Keratinocyte (primary cell): ENCODE measurements around the gene CCDC92. TPM values are rescaled to one million over a fixed set of nuclear protein-coding genes. Genes with fewer than 3 reads are reported as not detected.

Source experiments
- DNase-seq: peaks from one replicate; pipeline ENCODE4 v3.0.0-alpha.2; 2011; ENCODE audit warnings: low read depth, missing footprints, low spot score
- FAIRE-seq: peaks from 2 replicates; lab custom pipeline; 2011; peaks lifted over from hg19 to GRCh38; lab: Jason Lieb, UNC
- H2AFZ ChIP-seq: 2 replicates; pipeline ENCODE4 v1.6.0; 2012; ENCODE audit warnings: low read length, control low read depth, inconsistent platforms; ENCODE audit not compliant: control insufficient read depth
- H3K27ac ChIP-seq: 2 replicates; pipeline ENCODE4 v1.5.1; 2011; ENCODE audit warnings: low read length; ENCODE audit not compliant: control insufficient read depth, insufficient read depth
- H3K27me3 ChIP-seq: 3 replicates; pipeline ENCODE4 v1.6.0; 2011; ENCODE audit warnings: low read length; ENCODE audit not compliant: control insufficient read depth, insufficient read depth; ENCODE audit errors: extremely low read depth
- H3K36me3 ChIP-seq, 2 experiments: 2 replicates in 1 of 2; 3 replicates in 1 of 2; pipeline ENCODE4 v1.5.1; 2011; ENCODE audit warnings: low read length in 2 of 2, mild to moderate bottlenecking in 1 of 2; ENCODE audit not compliant: control insufficient read depth in 2 of 2, insufficient read depth in 2 of 2; ENCODE audit errors: extremely low read depth in 1 of 2
- H3K4me1 ChIP-seq: 3 replicates; pipeline ENCODE4 v1.5.1; 2011; ENCODE audit warnings: low read length; ENCODE audit not compliant: control insufficient read depth, insufficient read depth; ENCODE audit errors: extremely low read depth
- H3K4me2 ChIP-seq: 3 replicates; pipeline ENCODE4 v1.6.0; 2011; ENCODE audit warnings: low read depth, low read length; ENCODE audit not compliant: control insufficient read depth, insufficient read depth; ENCODE audit errors: extremely low read depth
- H3K4me3 ChIP-seq, 3 experiments: fragments of 200-600 bp in 1 of 3; sonication (generic) in 1 of 3; 2 replicates in 2 of 3; 3 replicates in 1 of 3; pipeline ENCODE4 v1.5.1; 2011 to 2016; ENCODE audit warnings: low read length in 3 of 3, mild to moderate bottlenecking in 3 of 3, control low read depth in 2 of 3, inconsistent platforms in 1 of 3, low read depth in 1 of 3, mixed read lengths in 1 of 3, mixed run types in 1 of 3, moderate library complexity in 1 of 3; ENCODE audit not compliant: control insufficient read depth in 2 of 3, insufficient read depth in 2 of 3; ENCODE audit errors: extremely low read depth in 1 of 3
- H3K79me2 ChIP-seq: 2 replicates; pipeline ENCODE4 v1.6.0; 2012; ENCODE audit warnings: low read length; ENCODE audit not compliant: control insufficient read depth, insufficient read depth
- H3K9ac ChIP-seq: 3 replicates; pipeline ENCODE4 v1.6.0; 2011; ENCODE audit warnings: low read length; ENCODE audit not compliant: control insufficient read depth, insufficient read depth; ENCODE audit errors: extremely low read depth
- H3K9me1 ChIP-seq: 3 replicates; pipeline ENCODE4 v1.6.0; 2011; ENCODE audit warnings: low read length; ENCODE audit not compliant: control insufficient read depth, insufficient read depth; ENCODE audit errors: extremely low read depth
- H3K9me3 ChIP-seq: 2 replicates; pipeline ENCODE4 v1.5.1; 2012; ENCODE audit warnings: low read depth, low read length; ENCODE audit not compliant: control insufficient read depth
- H4K20me1 ChIP-seq: 3 replicates; pipeline ENCODE4 v1.6.0; 2011; ENCODE audit warnings: low read length; ENCODE audit not compliant: control insufficient read depth, insufficient read depth; ENCODE audit errors: extremely low read depth
- EZH2 ChIP-seq: IDR thresholded peaks from one replicate; pipeline ENCODE4 v1.6.1; 2012; ENCODE audit warnings: inconsistent platforms, mild to moderate bottlenecking, low read length, moderate library complexity
- dilution Hi-C: fragments of 300-500 bp; cut with MboI; formaldehyde crosslinking; loops from one replicate; pipeline ENCODE4 v1.7.0; 2020; ENCODE audit warnings: low sequenced_read_pairs; ENCODE audit not compliant: extremely low pct_ligation_motif_present
- polyA plus RNA-seq, 5 experiments: library from polyadenylated mRNA; depleted of rRNA in 3 of 5; stranded (reverse) in 3 of 5; stranded (forward) in 1 of 5; unstranded in 1 of 5; fragments of >200 nt; gene quantifications; 1 replicate in 1 of 5; 2 replicates in 3 of 5; 3 replicates in 1 of 5; pipeline versions ENCODE4 v1.2.1 to v1.2.3, GENCODE V29; 2011 to 2012; ENCODE audit warnings: missing spikeins in 2 of 5, low read depth in 1 of 5, low replicate concordance in 1 of 5
- TF ChIP-seq, protein P1 (sequence below), 3 experiments: IDR thresholded peaks in 1 of 3; conservative IDR thresholded peaks in 1 of 3; optimal IDR thresholded peaks in 1 of 3; 2 replicates in 2 of 3; 3 replicates in 1 of 3; pipeline versions ENCODE3 to v1.5.1; 2011; ENCODE audit warnings: low read length in 3 of 3, mild to moderate bottlenecking in 3 of 3, moderate library complexity in 2 of 3, control low read depth in 1 of 3, inconsistent platforms in 1 of 3; ENCODE audit not compliant: insufficient read depth in 2 of 3; ENCODE audit errors: extremely low read depth in 1 of 3

Gene CCDC92
- polyA plus RNA-seq, 1 donor (not counting 4 experiments of a cell fraction or from before 2014, with no cell fraction given) = 8.3 TPM

DNA sequence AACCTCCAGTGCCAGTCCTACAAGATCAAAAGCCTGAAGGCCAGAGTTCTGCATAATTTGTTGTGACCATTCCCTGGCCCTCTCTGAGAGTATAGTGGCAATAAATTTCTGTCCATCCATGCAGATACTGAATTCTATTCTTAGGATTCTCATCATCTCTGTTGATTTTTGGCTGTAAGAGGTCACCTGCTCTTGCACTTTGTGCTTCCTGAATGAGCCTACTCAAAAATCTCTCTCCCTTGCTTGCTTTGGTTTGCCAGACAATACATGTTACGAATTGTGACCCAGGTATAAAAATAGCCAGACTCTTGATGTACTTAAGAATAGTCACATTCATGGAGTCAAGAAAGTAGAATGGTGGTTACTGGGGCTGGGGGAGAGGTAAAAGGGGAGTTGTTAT lies 17.1 kb upstream of the CCDC92 start:
- DNase-seq (no peak), FAIRE-seq (no peak)
- Histone ChIP-seq H3K27ac (no peak overlapping the region), H3K4me2 (no peak overlapping the region), H3K79me2 (no peaks in the 10 kb centered on the region), H3K27me3 (no peaks in the 10 kb centered on the region), H4K20me1 (no peaks in the 10 kb centered on the region), H3K9me1 (peaks cover 2% of the 10 kb centered on the region), H3K4me3 (no peak overlapping the region), H3K9ac (no peak overlapping the region), H2AFZ (no peak overlapping the region), H3K4me1 (peaks cover 42% of the 10 kb centered on the region), H3K9me3 (no peaks in the 10 kb centered on the region), H3K36me3 (peaks cover 5 to 6% of the 10 kb centered on the region in 2 experiments)
- no peak for TF ChIP-seq EZH2
- TF ChIP-seq, protein P1, sequence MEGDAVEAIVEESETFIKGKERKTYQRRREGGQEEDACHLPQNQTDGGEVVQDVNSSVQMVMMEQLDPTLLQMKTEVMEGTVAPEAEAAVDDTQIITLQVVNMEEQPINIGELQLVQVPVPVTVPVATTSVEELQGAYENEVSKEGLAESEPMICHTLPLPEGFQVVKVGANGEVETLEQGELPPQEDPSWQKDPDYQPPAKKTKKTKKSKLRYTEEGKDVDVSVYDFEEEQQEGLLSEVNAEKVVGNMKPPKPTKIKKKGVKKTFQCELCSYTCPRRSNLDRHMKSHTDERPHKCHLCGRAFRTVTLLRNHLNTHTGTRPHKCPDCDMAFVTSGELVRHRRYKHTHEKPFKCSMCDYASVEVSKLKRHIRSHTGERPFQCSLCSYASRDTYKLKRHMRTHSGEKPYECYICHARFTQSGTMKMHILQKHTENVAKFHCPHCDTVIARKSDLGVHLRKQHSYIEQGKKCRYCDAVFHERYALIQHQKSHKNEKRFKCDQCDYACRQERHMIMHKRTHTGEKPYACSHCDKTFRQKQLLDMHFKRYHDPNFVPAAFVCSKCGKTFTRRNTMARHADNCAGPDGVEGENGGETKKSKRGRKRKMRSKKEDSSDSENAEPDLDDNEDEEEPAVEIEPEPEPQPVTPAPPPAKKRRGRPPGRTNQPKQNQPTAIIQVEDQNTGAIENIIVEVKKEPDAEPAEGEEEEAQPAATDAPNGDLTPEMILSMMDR (optimal IDR thresholded peaks at IDR 0.05 in 1 of 3, IDR thresholded peaks at IDR 0.05 in 1 of 3, conservative IDR thresholded peaks at IDR 0.05 in 1 of 3; ENCODE audit: extremely low read depth in 1 of 3, insufficient read depth in 2 of 3, low read length in 3 of 3) = no peak
- dilution Hi-C loops = no loop called here

DNA sequence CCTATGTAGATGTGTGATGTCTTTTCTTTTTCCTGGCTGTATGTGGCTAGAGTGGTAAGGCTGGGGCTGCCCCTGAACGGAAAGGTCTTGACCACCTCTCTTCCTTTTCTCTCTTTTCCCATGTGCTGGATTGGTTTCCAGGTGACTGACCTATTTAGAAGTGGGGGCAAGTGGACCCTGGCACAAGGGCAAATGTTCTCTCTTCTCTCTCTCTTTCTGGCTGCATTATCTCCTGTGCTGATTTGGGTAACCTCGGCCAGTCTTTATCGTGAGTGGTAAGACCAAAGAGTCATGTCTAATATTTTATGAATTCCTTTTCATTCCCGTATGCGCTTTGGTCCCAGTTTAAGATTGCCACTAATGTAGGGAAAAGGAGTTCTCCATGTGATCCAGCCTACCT lies 16.5 kb upstream of the CCDC92 start:
- TF ChIP-seq, protein P1 (optimal IDR thresholded peaks at IDR 0.05 in 1 of 3, IDR thresholded peaks at IDR 0.05 in 1 of 3, conservative IDR thresholded peaks at IDR 0.05 in 1 of 3; ENCODE audit: extremely low read depth in 1 of 3, insufficient read depth in 2 of 3, low read length in 3 of 3) = no peak
- no peaks in the 10 kb centered on the region for H3K27me3 ChIP-seq
- dilution Hi-C loops = no loop called here
- peaks cover 5 to 6% of the 10 kb centered on the region in 2 experiments for H3K36me3 ChIP-seq
- DNase-seq (no peak), FAIRE-seq (no peak)
- H3K4me2 ChIP-seq = no peak overlapping the region
- no peak overlapping the region for H2AFZ ChIP-seq
- no peak overlapping the region for H3K27ac ChIP-seq
- no peaks in the 10 kb centered on the region for H4K20me1 ChIP-seq
- H3K79me2 ChIP-seq = no peaks in the 10 kb centered on the region
- H3K4me3 ChIP-seq = no peak overlapping the region
- peaks cover 38% of the 10 kb centered on the region for H3K4me1 ChIP-seq
- peaks cover 2% of the 10 kb centered on the region for H3K9me1 ChIP-seq
- no peaks in the 10 kb centered on the region for H3K9me3 ChIP-seq
- H3K9ac ChIP-seq = no peak overlapping the region
